GM23338 (cell line): ENCODE data around the gene CFAP77. TPM values are rescaled to one million over a fixed set of nuclear protein-coding genes. Genes with fewer than 3 reads are reported as not detected.
A peak's percentile ranks its signal among the peaks of the same experiment; 100 is the strongest.

Experiments
- ATAC-seq: fragments of 200-7000 bp; cut with Tn5 transposase; 3 replicates; pipeline ENCODE4 v1.9.1; 2020
- DNase-seq: peaks from one replicate; pipeline ENCODE4 v3.0.0-alpha.2; 2015; ENCODE audit warnings: low spot score
- H2AFZ ChIP-seq: fragments of 200-600 bp; sonication (generic); 2 replicates; pipeline ENCODE4 v1.8.0; 2016; ENCODE audit warnings: antibody characterized with exemption, mild to moderate bottlenecking, moderate library complexity
- H3F3A ChIP-seq: fragments of 200-600 bp; sonication (generic); replicated peaks from 2 replicates; pipeline ENCODE4 v1.8.0; 2017; ENCODE audit warnings: antibody characterized with exemption, mixed run types, low read depth
- H3K27ac ChIP-seq: fragments of 200-600 bp; sonication (generic); 2 replicates; pipeline ENCODE4 v1.6.1; 2016; ENCODE audit warnings: low read depth
- H3K27me3 ChIP-seq: fragments of 200-600 bp; sonication (generic); 2 replicates; pipeline ENCODE4 v1.8.0; 2016; ENCODE audit warnings: mild to moderate bottlenecking, mixed run types, moderate library complexity; ENCODE audit not compliant: insufficient read depth
- H3K36me3 ChIP-seq: fragments of 200-600 bp; sonication (generic); 2 replicates; pipeline ENCODE4 v1.8.0; 2016; ENCODE audit warnings: mild to moderate bottlenecking; ENCODE audit not compliant: insufficient read depth
- H3K4me1 ChIP-seq: fragments of 200-600 bp; sonication (generic); 2 replicates; pipeline ENCODE4 v1.8.0; 2016; ENCODE audit warnings: mild to moderate bottlenecking, moderate library complexity; ENCODE audit not compliant: insufficient read depth
- H3K4me2 ChIP-seq: fragments of 200-600 bp; sonication (generic); 2 replicates; pipeline ENCODE4 v1.7.1; 2017; ENCODE audit warnings: mixed run types
- H3K4me3 ChIP-seq: fragments of 200-600 bp; sonication (generic); 2 replicates; pipeline ENCODE4 v1.6.1; 2016; ENCODE audit warnings: mixed run types
- H3K79me2 ChIP-seq: fragments of 200-600 bp; sonication (generic); replicated peaks from 2 replicates; pipeline ENCODE4 v1.8.0; 2017; ENCODE audit warnings: mild to moderate bottlenecking; ENCODE audit not compliant: insufficient read depth
- H3K9me2 ChIP-seq: fragments of 200-600 bp; sonication (generic); 2 replicates; pipeline ENCODE4 v1.8.0; 2017; ENCODE audit not compliant: insufficient read depth
- H4K20me1 ChIP-seq: fragments of 200-600 bp; sonication (generic); replicated peaks from 2 replicates; pipeline ENCODE4 v1.8.0; 2017; ENCODE audit warnings: mild to moderate bottlenecking; ENCODE audit not compliant: insufficient read depth
- H3K27ac Mint-ChIP-seq: 2 replicates; pipeline ENCODE4 v1.8.0; 2020; ENCODE audit warnings: inconsistent platforms, mild to moderate bottlenecking, moderate library complexity, mixed read lengths
- H3K27me3 Mint-ChIP-seq: 3 replicates; pipeline ENCODE4 v1.8.0; 2022; ENCODE audit warnings: low read depth, mild to moderate bottlenecking, moderate library complexity, mixed read lengths, inconsistent platforms; ENCODE audit not compliant: insufficient read depth, poor library complexity
- H3K36me3 Mint-ChIP-seq: 3 replicates; pipeline ENCODE4 v1.8.0; 2021; ENCODE audit warnings: low read depth, mild to moderate bottlenecking, inconsistent platforms, moderate library complexity, mixed read lengths
- H3K4me1 Mint-ChIP-seq: 3 replicates; pipeline ENCODE4 v1.8.0; 2020; ENCODE audit warnings: mild to moderate bottlenecking, inconsistent platforms, mixed read lengths
- H3K4me3 Mint-ChIP-seq: 3 replicates; pipeline ENCODE4 v1.8.0; 2021; ENCODE audit warnings: moderate library complexity, mild to moderate bottlenecking, inconsistent platforms, mixed read lengths
- H3K9me3 Mint-ChIP-seq: 3 replicates; pipeline ENCODE4 v1.8.0; 2020; ENCODE audit warnings: moderate library complexity, mild to moderate bottlenecking, inconsistent platforms, mixed read lengths
- EZH2 ChIP-seq: fragments of 200-600 bp; sonication (generic); IDR thresholded peaks from one replicate; pipeline ENCODE4 v1.8.0; 2017; ENCODE audit warnings: antibody characterized with exemption, mild to moderate bottlenecking, low read depth; ENCODE audit not compliant: unreplicated experiment
- EZH2phosphoT487 ChIP-seq: fragments of 200-600 bp; sonication (generic); IDR thresholded peaks from one replicate; pipeline ENCODE4 v1.8.1; 2018; ENCODE audit warnings: antibody characterized with exemption; ENCODE audit not compliant: unreplicated experiment
- STAT1 ChIP-seq: IDR thresholded peaks from one replicate; pipeline ENCODE4 v1.6.1; 2016; ENCODE audit warnings: antibody characterized with exemption; ENCODE audit not compliant: unreplicated experiment
- ZNF114 ChIP-seq: fragments of 250-450 bp; sonication (Bioruptor Pico); IDR thresholded peaks from 2 replicates; pipeline ENCODE4 v1.5.0; 2020; ENCODE audit warnings: mild to moderate bottlenecking, moderate library complexity
- polyA plus RNA-seq: library from polyadenylated mRNA; unstranded; fragments of >200 nt; fragmentation: Nextera tagmentation; extraction: Ambion mirVana; gene quantifications from 2 replicates; pipeline ENCODE4 v1.2.1, GENCODE V29; 2016
- total RNA-seq: library from RNA; depleted of rRNA; stranded (reverse); fragments of >200 nt; shearing (Covaris generic); gene quantifications from 2 replicates; pipeline ENCODE4 v1.2.3, GENCODE V29; 2014
- TF ChIP-seq, protein P1 (sequence below): IDR thresholded peaks from one replicate; pipeline ENCODE4 v1.6.1; 2018; ENCODE audit warnings: antibody characterized with exemption; ENCODE audit not compliant: unreplicated experiment
- TF ChIP-seq, protein P2 (sequence below): IDR thresholded peaks from 2 replicates; pipeline ENCODE4 v1.6.1; 2016; ENCODE audit warnings: antibody characterized with exemption

CFAP77 gene
- total and polyA plus RNA-seq, 2 experiments from 2014 or later = 0.97 to 1.3 TPM

DNA sequence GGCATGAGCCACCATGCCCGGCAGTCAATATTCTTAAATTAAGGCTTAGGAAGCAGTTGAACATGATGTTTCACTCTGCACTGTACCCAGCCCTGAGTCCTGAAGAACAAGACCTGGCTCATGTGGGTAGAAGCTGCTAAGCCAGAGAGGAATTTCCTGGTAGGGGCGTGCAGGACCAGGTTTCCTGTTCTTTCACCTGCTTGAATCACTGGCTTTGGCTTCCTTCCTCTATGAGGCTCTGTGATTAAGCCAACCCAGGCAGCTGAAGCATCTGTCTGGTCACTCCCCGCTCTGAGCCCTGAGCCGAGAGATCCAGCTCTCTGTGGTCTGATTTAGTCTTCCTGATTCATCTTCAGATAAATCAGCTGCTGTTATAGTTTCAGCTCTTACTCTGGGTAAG lies 29.1 kb downstream of the CFAP77 start:
- no peaks in the 10 kb centered on the region for H3K27me3 Mint-ChIP-seq

DNA sequence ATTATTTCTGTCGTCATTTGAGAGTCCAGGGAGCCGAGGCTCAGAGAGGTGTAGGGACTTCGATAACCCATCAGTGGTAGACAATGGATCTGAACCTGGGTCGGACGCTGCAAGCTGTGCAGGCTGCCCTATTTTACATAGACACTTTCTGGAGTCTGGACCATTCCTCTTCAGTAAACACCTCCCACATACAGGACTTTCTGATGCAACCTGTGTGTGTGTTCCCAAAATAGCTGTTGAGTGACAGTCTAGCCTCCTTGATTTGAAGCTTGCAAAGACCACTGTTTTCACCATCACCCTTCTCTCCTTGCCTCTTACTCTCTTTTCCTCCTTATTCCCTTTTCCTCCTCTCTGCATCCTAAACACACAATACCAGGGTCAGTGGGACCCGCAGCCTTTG lies 30.7 kb downstream of the CFAP77 start:
- H3K27ac ChIP-seq = no peak overlapping the region
- H3K36me3 ChIP-seq = no peaks in the 10 kb centered on the region
- H3K79me2 ChIP-seq = no peaks in the 10 kb centered on the region
- Mint-ChIP-seq H3K36me3 (no peaks in the 10 kb centered on the region), H3K9me3 (no peaks in the 10 kb centered on the region), H3K4me3 (no peak overlapping the region; the same call in 2 of the 3 replicates), H3K27me3 (no peaks in the 10 kb centered on the region), H3K27ac (no peak overlapping the region), H3K4me1 (peaks cover 19% of the 10 kb centered on the region)
- no peak for DNase-seq
- H3K4me3 ChIP-seq = no peak overlapping the region
- peak overlapping the region; percentile 40; the same call in 1 of the 2 replicates for H2AFZ ChIP-seq
- ATAC-seq = 0 out of 3 replicates have a peak, but pooled peaks have one; percentile 27
- no peaks in the 10 kb centered on the region for H3F3A ChIP-seq
- H3K27me3 ChIP-seq = no peaks in the 10 kb centered on the region
- H4K20me1 ChIP-seq = no peaks in the 10 kb centered on the region; the same call in 1 of the 2 replicates
- no peak overlapping the region for H3K4me2 ChIP-seq
- no peaks in the 10 kb centered on the region for H3K9me2 ChIP-seq
- peaks cover 8% of the 10 kb centered on the region for H3K4me1 ChIP-seq
- no peak for TF ChIP-seq ZNF114 (CRISPR knock-in tag)
- TF ChIP-seq, protein P1, sequence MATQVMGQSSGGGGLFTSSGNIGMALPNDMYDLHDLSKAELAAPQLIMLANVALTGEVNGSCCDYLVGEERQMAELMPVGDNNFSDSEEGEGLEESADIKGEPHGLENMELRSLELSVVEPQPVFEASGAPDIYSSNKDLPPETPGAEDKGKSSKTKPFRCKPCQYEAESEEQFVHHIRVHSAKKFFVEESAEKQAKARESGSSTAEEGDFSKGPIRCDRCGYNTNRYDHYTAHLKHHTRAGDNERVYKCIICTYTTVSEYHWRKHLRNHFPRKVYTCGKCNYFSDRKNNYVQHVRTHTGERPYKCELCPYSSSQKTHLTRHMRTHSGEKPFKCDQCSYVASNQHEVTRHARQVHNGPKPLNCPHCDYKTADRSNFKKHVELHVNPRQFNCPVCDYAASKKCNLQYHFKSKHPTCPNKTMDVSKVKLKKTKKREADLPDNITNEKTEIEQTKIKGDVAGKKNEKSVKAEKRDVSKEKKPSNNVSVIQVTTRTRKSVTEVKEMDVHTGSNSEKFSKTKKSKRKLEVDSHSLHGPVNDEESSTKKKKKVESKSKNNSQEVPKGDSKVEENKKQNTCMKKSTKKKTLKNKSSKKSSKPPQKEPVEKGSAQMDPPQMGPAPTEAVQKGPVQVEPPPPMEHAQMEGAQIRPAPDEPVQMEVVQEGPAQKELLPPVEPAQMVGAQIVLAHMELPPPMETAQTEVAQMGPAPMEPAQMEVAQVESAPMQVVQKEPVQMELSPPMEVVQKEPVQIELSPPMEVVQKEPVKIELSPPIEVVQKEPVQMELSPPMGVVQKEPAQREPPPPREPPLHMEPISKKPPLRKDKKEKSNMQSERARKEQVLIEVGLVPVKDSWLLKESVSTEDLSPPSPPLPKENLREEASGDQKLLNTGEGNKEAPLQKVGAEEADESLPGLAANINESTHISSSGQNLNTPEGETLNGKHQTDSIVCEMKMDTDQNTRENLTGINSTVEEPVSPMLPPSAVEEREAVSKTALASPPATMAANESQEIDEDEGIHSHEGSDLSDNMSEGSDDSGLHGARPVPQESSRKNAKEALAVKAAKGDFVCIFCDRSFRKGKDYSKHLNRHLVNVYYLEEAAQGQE = no peak
- TF ChIP-seq, protein P2, sequence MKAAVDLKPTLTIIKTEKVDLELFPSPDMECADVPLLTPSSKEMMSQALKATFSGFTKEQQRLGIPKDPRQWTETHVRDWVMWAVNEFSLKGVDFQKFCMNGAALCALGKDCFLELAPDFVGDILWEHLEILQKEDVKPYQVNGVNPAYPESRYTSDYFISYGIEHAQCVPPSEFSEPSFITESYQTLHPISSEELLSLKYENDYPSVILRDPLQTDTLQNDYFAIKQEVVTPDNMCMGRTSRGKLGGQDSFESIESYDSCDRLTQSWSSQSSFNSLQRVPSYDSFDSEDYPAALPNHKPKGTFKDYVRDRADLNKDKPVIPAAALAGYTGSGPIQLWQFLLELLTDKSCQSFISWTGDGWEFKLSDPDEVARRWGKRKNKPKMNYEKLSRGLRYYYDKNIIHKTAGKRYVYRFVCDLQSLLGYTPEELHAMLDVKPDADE = no peak

More for the DNA sequence above, 29.1 kb downstream of the CFAP77 start:
- no peaks in the 10 kb centered on the region for H3K27me3 ChIP-seq
- no peaks in the 10 kb centered on the region; the same call in 1 of the 2 replicates for H4K20me1 ChIP-seq
- Mint-ChIP-seq H3K36me3 (no peaks in the 10 kb centered on the region), H3K9me3 (no peaks in the 10 kb centered on the region), H3K4me1 (peaks cover 33% of the 10 kb centered on the region), H3K4me3 (no peak overlapping the region), H3K27ac (no peak overlapping the region)
- H3K4me1 ChIP-seq = peaks cover 13% of the 10 kb centered on the region
- ATAC-seq (no peak), DNase-seq (no peak)
- H3F3A ChIP-seq = no peaks in the 10 kb centered on the region
- no peak overlapping the region for H3K27ac ChIP-seq
- no peaks in the 10 kb centered on the region for H3K9me2 ChIP-seq
- H3K36me3 ChIP-seq = no peaks in the 10 kb centered on the region
- no peaks in the 10 kb centered on the region for H3K79me2 ChIP-seq
- no peak overlapping the region for H3K4me2 ChIP-seq
- H2AFZ ChIP-seq = no peak overlapping the region
- TF ChIP-seq EZH2phosphoT487 (no peak), STAT1 (no peak), EZH2 (no peak)
- TF ChIP-seq, protein P2 = no peak
- no peak overlapping the region for H3K4me3 ChIP-seq
